Astrocyte of the spinal cord (primary cell): ENCODE results near the gene PTPRR.

ENCODE experiments used
- DNase-seq: peaks from one replicate; pipeline ENCODE4 v3.0.0; 2011; ENCODE audit warnings: low read depth, low spot score
- H3K4me3 ChIP-seq: 2 replicates; pipeline ENCODE4 v1.5.1; 2011; ENCODE audit warnings: low read depth, mild to moderate bottlenecking, low read length, moderate library complexity
- in situ Hi-C: cut with HindIII; loops from 2 replicates; pipeline ENCODE4 v1.10.0; 2017; ENCODE audit warnings: low sequenced_read_pairs
- TF ChIP-seq, protein P1 (sequence below): IDR thresholded peaks from 2 replicates; pipeline ENCODE4 v1.5.1; 2012; ENCODE audit warnings: low read depth, mild to moderate bottlenecking, low read length, inconsistent platforms

The PTPRR gene

GRCh38 chr12:70772836-70773235 is 147.7 kb downstream of the PTPRR start:
- H3K4me3 ChIP-seq: no peak overlapping the region
- TF ChIP-seq, protein P1, sequence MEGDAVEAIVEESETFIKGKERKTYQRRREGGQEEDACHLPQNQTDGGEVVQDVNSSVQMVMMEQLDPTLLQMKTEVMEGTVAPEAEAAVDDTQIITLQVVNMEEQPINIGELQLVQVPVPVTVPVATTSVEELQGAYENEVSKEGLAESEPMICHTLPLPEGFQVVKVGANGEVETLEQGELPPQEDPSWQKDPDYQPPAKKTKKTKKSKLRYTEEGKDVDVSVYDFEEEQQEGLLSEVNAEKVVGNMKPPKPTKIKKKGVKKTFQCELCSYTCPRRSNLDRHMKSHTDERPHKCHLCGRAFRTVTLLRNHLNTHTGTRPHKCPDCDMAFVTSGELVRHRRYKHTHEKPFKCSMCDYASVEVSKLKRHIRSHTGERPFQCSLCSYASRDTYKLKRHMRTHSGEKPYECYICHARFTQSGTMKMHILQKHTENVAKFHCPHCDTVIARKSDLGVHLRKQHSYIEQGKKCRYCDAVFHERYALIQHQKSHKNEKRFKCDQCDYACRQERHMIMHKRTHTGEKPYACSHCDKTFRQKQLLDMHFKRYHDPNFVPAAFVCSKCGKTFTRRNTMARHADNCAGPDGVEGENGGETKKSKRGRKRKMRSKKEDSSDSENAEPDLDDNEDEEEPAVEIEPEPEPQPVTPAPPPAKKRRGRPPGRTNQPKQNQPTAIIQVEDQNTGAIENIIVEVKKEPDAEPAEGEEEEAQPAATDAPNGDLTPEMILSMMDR: no peak
- DNase-seq: no peak
- in situ Hi-C loops: no loop called here

GRCh38 chr12:70771581-70771980 is 149.0 kb downstream of the PTPRR start:
- no peak overlapping the region for H3K4me3 ChIP-seq
- in situ Hi-C loops: no loop called here
- TF ChIP-seq, protein P1: no peak
- DNase-seq: no peak

DNA sequence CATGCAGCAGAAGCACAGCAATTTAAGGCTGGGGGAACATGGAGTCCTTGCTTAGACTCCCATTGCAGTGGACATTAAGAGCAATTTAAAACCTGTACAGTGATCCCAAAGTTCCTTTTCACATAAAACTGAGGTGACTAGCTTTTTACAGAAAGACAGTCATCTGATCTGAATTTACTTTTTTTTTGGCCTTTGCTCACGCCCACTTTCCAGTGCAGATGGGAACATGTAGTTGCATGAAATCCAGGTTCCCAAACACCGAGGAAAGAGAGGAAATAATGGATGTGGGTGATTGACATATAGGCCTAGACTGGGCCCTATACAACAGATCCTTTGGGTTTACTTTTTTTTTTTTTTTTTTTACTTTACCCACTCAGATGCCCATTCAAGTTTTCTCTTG is 156.9 kb downstream of the PTPRR start:
- DNase-seq: no peak
- in situ Hi-C loops: no loop called here
- TF ChIP-seq, protein P1: no peak
- no peak overlapping the region for H3K4me3 ChIP-seq

- no peak overlapping the region for H3K4me3 ChIP-seq
- in situ Hi-C loops: no loop called here
- TF ChIP-seq, protein P1: no peak
- DNase-seq: no peak
Measured at GRCh38 chr12:70762000-70762399, 158.5 kb downstream of the PTPRR start.

- TF ChIP-seq, protein P1: no peak
- no peak for DNase-seq
- no peak overlapping the region for H3K4me3 ChIP-seq
- in situ Hi-C loops: no loop called here
Measured at GRCh38 chr12:70759161-70759918, 161.2 kb downstream of the PTPRR start.

DNA sequence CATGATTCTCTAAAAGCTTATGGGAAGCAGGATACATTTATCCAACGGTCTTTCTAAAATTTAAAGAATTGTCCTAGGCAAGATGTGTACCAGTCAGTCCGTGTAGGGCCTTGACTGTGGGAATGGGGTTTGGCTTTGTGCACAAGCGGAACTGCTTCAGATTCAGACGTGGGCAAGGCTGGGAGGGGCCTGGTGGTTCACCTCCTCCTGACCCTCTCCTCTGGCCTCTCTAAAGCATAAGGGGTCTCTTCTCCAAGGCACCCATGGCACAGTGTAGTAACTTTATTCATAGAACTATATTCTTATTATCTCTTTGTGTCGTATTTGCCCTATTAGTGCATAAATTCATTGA is 162.1 kb downstream of the PTPRR start:
- DNase-seq: no peak
- in situ Hi-C loops: no loop called here
- TF ChIP-seq, protein P1: no peak
- no peak overlapping the region for H3K4me3 ChIP-seq
